Putamen (tissue), 1 donor: Measurements from ENCODE around the gene STIM2.
"Not testable (repeated sequence)": the region's sequence is repeated elsewhere in the genome, so short reads cannot be mapped to it uniquely, and the experiment has no call there.

Experiments used
- DNase-seq: peaks from one replicate; pipeline ENCODE4 v3.0.0-alpha.2; 2016; ENCODE audit warnings: low spot score

Gene STIM2

DNA sequence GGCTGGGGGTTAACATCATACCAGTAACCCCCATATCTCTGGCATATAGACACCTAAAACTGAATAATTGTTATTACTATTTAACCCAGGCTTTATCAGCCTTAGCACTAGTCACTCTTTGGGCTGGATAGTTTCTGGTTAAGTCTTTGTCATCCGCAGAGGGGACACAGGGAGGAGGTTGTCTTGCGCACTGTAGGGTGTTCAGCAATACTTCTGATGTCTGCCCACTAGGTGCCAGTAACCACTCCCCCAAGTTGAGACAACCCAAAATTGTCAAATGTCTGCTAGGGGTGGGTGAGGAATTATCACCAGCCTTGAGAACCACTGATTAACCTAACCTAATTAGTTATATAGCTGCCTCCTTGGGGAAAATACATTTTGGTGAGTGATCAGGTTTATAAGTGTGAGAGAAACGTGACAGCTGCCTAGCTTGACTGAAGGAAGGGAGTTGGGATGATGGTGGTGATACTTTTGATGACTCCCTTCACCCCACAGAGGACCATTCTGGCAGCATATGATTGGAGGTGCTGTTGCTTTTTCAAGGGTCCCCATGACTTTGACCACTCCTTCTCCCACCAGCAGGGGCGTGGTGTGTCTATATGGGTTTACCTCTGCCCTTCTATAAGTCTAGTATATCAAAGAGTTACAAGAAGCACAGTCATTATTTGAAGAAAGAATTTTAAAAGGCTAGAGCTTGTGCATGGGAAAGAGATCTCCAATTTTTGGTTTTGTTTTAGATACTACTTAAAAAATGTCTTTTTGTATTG lies 140.9 kb downstream of the STIM2 start:
- no peak for DNase-seq

DNA sequence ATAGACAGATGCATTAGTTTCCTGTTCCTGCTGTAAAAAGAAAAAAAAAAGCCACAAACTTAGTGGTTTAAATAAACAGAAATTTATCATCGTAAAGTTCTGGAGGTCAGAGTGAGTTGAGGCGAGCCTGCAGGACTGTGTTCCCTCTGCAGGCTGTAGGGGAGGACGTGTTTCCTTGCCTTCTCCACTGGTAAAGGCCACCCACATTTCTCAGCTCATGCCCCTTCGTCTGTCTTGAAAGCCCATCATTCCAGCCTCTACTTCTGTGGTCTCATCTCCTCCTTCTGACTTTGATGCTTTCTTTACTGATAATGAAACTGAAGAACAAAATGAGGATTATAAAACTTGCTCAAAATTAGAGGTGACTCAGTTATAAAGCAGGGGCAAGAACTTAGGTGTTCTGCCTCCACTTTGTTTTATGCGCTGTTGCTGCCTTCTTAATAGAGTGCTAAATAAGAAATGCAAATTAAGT lies 143.0 kb downstream of the STIM2 start:
- DNase-seq: no peak

DNA sequence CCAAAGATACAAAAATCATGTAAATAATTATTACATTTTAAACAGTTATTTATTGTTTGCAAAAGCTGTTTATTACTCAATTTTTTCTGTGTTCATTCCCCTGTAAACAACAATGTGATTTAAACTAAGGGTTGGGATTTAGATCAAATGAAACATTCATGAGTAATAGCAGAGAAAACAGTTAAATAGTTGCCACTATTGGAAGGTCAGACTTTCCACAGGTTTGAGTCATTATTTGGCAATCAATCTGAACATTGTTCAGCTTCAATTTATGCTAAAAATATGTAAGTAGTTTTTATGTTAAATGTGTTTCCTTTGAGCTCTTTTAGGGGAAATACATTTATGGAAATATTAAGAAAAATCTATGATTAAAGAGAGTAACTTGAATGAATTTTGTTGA lies 144.9 kb downstream of the STIM2 start:
- no peak for DNase-seq

- no peak for DNase-seq
Observed at GRCh38 chr4:27005905-27006590, 145.4 kb downstream of the STIM2 start.

GRCh38 chr4:27006646-27007045 lies 146.0 kb downstream of the STIM2 start:
- no peak for DNase-seq

GRCh38 chr4:27007507-27007906 lies 146.9 kb downstream of the STIM2 start:
- DNase-seq: no peak

DNA sequence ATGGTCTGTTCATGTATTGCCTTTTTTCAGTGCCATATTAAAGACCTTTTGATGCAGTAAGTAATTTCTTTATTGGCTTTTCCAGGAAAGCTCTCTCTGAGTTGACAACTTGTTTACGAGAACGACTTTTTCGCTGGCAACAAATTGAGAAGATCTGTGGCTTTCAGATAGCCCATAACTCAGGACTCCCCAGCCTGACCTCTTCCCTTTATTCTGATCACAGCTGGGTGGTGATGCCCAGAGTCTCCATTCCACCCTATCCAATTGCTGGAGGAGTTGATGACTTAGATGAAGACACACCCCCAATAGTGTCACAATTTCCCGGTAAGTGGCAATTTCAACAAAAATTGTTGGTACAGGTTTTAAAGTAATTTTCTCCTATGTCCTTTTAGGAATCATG lies 148.0 kb downstream of the STIM2 start:
- DNase-seq: no peak

GRCh38 chr4:27009539-27009938 lies 148.9 kb downstream of the STIM2 start:
- DNase-seq: no peak

DNA sequence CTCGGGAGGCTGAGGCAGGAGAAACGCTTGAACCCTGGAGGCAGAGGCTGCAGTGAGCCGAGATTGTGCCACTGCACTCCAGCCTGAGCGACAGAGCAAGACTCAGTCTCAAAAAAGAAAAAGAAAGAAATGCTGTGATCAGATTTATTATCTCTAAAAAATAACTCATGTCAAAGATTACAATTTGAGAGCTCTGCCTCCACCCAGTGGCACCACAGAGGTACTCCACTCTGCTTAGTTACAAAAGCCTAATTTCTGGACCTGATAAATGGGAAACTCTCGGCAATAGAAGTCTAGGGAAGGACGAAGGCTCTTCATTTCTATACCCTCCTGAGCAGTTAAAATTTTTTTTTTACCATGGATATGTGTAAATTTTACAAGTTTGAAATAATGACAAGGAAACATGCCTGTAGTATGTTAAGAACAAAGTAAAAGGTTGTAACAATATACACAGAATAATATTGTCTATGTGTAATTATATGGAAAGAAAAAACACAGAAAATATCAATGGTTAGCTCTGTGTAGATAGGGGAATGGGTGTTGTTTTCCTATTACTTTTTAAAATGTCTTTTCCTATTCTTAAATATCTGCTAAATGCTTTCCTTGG lies 149.8 kb downstream of the STIM2 start:
- peak; percentile 71 for DNase-seq

GRCh38 chr4:27011401-27011800 lies 150.8 kb downstream of the STIM2 start:
- no peak for DNase-seq

DNA sequence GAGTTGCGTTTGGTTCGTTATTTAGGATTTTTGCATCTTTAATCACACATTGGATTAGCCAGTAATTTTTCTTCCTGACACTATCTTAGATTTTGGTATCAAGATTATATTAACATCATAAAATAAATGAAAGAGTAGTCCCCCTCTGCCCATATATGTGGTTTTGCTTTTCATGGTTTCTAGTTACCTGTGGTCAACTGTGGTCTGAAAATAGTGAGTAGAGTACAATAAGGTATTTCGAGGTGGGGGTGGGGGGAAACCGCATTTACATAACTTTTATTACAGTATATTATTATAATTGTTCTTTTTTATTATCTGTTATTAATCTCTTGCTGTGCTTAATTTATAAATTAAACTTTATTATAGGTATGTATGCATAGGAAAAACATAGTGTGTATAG lies 152.4 kb downstream of the STIM2 start:
- DNase-seq: no peak

DNA sequence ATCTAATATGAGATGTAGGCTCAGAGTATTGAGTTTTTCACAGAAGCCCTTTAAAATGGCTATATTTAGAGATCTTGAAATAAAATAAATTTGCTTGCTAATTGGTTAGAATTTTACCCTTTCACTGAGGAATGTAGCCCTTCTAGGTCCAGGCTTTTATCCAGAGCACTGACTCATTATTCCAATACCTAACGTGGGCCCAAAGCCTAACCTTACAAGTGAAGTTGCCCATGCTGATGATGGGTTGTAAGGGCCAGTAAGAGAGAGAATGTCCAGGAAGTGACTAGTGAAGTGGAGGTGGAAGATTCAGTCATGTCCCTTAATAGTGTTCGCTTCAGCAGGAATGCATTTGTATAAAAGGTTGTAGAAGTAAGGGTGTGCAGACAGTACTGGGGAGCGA lies 155.9 kb downstream of the STIM2 start:
- no peak for DNase-seq

DNA sequence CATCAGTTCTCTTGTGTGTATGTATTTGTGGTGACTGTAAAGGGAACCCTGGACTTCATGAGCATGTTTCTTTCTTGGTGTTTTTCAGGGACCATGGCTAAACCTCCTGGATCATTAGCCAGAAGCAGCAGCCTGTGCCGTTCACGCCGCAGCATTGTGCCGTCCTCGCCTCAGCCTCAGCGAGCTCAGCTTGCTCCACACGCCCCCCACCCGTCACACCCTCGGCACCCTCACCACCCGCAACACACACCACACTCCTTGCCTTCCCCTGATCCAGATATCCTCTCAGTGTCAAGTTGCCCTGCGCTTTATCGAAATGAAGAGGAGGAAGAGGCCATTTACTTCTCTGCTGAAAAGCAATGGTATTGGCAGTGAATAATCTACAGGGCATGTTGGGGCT lies 157.0 kb downstream of the STIM2 start:
- DNase-seq: no peak

GRCh38 chr4:27018076-27018475 lies 157.4 kb downstream of the STIM2 start:
- no peak for DNase-seq

- DNase-seq: no peak
Observed at GRCh38 chr4:27018910-27019309, 158.3 kb downstream of the STIM2 start.

- no peak for DNase-seq
Observed at GRCh38 chr4:27019766-27020165, 159.1 kb downstream of the STIM2 start.

DNA sequence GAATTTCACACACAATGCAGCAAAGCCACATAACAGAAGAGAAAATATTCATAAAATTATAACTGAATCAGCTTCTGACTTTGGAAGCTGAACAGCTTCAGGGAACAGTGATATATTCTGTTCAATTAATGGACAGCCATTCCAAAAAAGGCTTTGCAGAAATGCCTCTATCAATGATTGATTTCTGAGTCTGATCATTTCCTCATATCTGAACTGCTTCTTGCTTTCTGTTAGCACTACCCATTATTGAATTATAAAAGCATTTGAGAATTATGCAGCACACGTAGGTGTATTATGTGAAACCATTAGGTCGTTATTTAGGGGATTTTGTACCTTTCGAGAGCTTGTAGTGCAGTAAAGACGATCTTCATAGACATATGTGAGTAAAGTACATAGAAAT lies 159.6 kb downstream of the STIM2 start:
- DNase-seq: no peak

DNA sequence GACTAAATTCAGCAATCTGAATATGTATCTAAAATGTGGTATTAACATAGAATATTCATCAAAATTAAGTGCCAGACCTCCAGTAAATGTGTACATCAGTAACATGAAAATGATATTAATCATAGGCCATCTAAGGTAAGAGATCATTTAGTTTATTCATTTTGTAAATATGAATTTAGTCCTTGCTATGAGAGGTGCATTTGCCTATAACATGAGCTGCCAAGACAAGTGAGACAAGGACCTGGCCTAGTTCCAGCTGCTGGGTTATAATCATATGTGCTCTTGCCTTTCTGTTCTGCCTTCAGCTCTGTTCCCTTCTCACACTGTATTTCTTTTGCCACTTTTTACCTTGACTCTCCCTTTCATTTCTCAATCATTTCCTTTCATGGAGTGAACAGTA lies 160.0 kb downstream of the STIM2 start:
- DNase-seq: no peak

DNA sequence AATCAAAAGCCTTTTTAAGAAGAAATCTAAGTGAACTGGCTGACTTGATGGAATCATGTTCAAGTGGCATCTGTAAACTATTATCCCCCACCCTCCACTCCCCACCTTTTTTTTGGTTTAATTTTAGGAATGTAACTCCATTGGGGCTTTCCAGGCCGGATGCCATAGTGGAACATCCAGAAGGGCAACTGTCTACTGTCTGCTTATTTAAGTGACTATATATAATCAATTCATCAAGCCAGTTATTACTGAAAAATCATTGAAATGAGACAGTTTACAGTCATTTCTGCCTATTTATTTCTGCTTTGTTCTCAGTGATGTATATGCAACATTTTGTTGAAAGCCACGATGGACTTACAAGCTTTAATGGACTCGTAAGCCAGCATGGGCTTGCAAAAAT lies 162.3 kb downstream of the STIM2 start:
- no peak for DNase-seq

GRCh38 chr4:27023366-27023765 lies 162.7 kb downstream of the STIM2 start:
- no peak for DNase-seq

- no peak for DNase-seq
Observed at GRCh38 chr4:27024805-27025204, 164.2 kb downstream of the STIM2 start.

DNA sequence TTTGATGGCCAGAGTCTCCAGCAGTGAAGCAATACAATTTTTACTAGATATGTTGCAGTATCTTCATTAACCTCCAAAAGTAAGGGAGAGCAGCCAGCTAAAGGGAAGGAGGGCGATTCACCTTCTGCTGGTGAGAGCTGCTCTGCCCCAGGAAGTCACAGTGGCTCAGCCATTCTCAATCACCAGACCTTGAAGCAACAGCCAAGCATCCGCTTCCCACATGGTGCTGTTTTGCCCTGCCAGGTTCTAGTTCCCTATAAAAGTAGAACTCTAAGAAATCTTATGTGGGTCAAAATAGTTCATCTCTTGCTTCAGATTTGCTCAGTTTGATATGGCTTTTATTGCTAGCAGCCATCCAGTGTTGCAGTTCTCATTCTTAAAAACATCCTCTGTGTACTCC lies 166.8 kb downstream of the STIM2 start:
- DNase-seq: no peak

DNA sequence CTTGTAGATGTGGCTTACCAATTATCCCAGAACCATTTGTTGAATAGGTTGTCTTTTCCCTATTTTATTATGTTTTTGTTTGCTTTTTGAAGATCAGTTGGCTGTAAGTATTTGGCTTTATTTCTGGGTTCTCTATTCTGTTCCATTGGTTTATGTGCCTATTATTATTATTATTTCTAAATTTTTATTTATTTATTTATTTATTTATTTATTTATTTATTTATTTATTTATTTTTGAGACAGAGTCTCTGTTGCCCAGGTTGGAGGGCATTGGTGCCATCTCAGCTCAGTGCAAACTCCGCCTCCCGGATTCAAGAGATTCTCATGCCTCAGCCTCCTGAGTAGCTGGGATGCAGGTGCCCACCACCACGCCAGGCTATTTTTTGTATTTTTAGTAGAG lies 174.5 kb downstream of the STIM2 start:
- DNase-seq: not testable (repeated sequence)
